ENCODE data around the gene ZNRF3. TPM values are rescaled to one million over a fixed set of nuclear protein-coding genes. Genes with fewer than 3 reads are reported as not detected.

Gene ZNRF3
- total RNA-seq, 1 donor from 2014 or later: 7.3 TPM

- no peak for FAIRE-seq
- no peak for DNase-seq (ENCODE audit: low spot score in 2 of 2)
Observed at GRCh38 chr22:29053048-29053702, 169.8 kb downstream of the ZNRF3 start.

DNA sequence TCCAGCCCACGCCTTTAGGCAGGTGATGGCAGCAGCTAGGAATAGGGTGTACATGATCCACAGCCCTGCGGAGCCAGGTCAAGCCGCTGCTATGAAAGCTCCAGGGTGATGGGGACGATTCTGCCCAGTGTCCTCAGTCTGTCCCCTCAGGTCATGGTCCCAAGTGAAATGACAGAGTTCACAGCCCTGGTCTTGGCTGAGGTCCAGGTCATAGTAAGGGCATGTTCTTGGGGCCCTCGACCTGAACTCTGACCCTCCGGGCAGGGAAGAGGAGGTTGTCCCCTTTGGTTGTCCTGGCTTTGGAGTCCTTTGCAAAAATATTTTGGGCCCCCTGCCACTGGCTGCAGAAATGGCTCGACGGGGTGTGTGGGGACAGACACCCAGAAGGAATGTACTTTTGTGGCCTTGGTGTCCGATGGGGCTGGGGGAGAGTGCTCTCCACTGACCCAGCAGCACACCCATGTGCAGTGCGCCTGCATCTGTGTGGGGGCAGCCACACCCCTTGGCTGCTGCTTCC, 170.9 kb downstream of the ZNRF3 start:
- DNase-seq (ENCODE audit: low spot score in 2 of 2) (no peak), FAIRE-seq (no peak)

- FAIRE-seq: no peak
- DNase-seq (ENCODE audit: low spot score in 2 of 2): no peak
Observed at GRCh38 chr22:29055192-29055830, 171.9 kb downstream of the ZNRF3 start.

DNA sequence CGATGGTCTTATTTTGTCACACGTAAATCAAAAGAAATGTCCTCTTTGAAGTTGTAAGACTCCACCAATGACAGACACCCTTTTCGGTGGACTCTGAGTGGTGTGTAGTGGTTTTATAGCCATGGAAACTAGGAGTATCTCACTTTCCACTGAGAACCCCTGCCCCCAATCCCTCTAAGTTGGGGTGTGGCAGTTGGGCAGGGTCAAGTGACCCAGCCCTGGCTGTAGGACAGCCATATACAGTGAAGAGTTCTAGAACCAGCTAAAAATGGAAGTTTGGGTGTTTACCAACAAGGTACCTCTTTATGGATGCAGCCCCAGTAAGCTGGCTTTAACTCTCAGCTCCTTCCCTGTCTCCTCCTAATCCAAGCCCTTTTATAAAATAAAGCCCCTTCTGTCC, 173.1 kb downstream of the ZNRF3 start:
- DNase-seq (ENCODE audit: low spot score in 2 of 2) (no peak), FAIRE-seq (no peak)

DNA sequence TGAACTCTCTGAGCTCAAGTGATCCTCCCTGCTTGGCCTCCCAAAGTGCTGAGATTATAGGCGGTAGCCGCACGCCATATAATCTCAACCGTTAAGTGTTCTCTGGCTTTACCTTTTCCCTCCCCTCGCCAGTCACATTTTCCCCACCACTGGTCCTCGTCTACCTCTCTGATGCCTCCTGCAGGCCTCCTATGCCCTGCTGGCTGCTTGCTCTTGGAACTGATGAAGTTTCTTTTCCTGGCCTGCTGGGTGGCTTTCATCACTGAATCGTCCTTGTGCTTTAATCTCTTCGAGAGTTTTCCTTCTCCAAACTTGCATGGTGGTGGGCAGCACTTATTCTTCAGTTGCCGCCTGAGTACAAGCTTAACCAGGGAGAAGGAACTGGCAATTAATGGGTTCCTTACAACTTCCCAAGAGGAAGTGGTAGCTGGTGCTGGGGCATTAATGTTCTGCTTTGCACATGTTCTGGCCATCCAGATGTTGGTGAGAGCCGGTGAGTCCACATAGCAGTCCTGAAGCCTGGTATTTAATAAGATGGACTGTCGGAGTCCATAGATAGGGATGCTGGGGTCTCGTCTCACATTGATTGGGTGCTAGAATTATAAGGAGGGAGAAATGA, 177.0 kb downstream of the ZNRF3 start:
- DNase-seq (ENCODE audit: low spot score in 2 of 2) (no peak), FAIRE-seq (no peak)

DNA sequence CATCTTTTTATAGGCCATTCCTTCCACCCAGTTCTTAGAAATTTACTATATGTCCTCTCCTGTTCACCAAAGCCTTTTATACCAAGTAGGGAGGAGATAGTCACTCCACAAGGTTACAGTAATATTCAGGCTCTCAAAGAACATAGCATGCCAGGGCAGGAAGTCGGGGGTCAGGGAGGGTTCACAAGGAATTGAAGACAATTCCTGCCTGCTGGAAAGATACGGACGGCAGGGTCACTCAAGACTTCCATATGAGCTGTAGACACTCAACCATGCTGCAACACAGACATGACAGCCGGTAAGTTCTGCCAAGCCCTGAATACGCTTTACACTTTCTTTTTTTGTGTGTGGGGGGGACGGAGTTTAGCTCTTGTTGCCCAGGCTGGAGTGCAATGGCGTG, 177.6 kb downstream of the ZNRF3 start:
- FAIRE-seq (no peak), DNase-seq (ENCODE audit: low spot score in 2 of 2) (no peak)

DNA sequence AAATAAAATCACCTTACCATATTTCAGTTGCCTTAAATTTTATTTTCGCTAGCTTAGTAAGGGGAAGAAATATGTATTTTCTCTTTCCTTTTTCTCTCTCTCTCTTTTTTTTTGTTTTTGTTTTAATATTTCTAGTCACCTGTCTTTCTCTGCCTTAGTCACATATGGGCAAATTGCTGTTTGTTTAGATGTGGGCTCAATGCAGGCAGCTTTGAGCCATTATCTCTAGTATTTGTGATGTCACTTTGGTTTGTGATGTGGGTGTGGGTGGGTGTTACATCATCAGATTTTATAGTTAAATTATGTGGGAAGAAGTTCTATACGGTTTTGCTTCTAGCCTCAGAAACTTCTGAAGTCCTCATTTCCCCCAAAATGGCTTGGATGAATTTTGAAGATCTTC, 178.4 kb downstream of the ZNRF3 start, which contains the start of gene C22orf31:
C22orf31 (minus strand) TSS at position 59 of the 400 bp plus-strand sequence; CDS start at position 20, 39 bp downstream.
- DNase-seq (ENCODE audit: low spot score in 2 of 2) (no peak), FAIRE-seq (no peak)

DNA sequence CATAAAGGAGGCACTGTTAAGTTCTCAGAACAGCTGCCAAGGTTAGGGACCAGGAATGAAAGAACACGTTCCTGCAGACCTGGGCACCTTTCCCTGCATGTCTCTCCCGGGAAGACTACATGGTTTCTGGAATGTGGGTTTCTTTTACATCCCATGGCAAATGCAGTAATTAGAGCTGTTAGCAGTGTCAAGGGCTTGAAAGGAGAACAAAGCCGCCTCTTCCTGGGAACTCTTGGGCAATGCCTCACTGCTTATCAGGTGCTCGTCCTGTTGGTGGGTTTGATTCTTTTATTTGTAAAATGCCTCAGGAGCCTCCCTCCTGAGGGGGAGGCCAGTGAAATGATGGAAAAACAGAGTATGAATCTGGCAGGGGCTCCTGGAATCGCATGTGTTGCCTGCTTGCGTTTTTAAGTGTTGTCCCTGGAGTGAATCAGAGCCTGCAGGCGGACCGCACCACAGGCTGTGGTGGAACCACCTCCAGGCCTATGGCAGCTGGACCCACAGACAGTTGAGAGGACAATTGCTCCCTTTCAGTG, 179.0 kb downstream of the ZNRF3 start:
- DNase-seq (ENCODE audit: low spot score in 2 of 2): no peak

GRCh38 chr22:29065468-29066190, 182.3 kb downstream of the ZNRF3 start:
- no peak for DNase-seq (ENCODE audit: low spot score in 2 of 2)

More for the DNA sequence above, 179.0 kb downstream of the ZNRF3 start:
- no peak for FAIRE-seq

DNA sequence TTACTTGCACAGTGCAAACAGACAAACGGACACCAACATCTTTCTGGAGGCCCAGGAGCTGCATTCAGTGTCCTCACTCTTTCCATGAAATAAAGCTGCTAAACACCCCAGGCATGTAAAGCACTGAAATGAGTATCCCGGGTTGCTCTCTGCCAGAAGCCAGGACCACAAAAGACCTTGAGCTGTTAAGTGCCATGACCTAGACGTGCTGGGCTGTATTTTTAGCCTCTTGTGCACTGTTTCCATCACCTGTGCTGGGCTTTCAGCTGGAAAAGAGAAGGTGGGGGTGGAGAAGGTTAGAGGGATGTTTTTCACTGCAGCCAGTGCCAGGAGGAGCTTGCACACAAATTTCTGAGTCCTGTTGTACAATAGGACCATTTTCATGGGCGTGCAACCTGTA, 186.1 kb downstream of the ZNRF3 start:
- DNase-seq (ENCODE audit: low spot score in 2 of 2) (no peak), FAIRE-seq (no peak)

More at GRCh38 chr22:29065468-29066190, 182.3 kb downstream of the ZNRF3 start:
- FAIRE-seq: no peak

GRCh38 chr22:29070490-29070889, 187.1 kb downstream of the ZNRF3 start:
- no peak for FAIRE-seq
- DNase-seq (ENCODE audit: low spot score in 2 of 2): no peak

DNA sequence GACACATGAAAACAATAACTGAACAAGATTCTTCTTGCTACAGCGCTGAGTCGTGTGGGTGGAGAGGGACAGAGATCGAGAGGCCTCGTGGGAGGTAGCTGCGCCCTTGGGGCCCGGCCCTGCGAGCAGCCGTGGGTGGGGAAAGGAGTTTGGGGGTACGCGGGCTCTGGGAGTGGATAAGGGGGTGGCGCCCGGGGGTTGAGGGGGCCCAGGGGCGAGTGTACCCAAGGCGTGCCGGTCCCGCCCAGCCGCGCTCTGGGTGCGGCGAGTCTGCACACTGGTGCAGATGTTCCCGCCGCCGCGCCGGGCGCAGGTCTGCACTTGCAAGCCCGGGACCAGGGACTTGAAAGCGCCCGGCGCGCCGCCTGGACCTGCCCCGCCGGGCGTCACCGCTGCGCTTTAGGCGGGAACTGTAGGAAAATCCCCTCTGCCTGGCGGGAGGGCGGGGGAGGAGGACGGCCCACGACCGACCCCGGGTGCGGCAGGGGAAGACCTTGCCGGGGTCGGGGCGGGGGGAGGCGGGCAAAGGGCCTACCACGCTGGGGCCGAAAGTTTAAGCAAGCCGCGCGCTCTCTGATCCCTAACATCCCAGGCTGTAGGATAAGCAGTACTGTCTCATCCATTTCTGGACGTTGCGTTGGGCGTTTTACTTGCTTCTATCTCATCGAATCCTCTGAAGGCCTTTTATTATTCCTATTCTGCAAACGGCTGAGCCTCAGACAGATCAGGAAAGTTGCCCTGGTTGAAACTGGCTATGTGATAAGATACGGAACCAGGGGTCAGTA, 188.1 kb downstream of the ZNRF3 start:
- DNase-seq (ENCODE audit: low spot score in 2 of 2) (no peak), FAIRE-seq (no peak)

GRCh38 chr22:29072193-29072978, 189.0 kb downstream of the ZNRF3 start:
- FAIRE-seq: no peak

DNA sequence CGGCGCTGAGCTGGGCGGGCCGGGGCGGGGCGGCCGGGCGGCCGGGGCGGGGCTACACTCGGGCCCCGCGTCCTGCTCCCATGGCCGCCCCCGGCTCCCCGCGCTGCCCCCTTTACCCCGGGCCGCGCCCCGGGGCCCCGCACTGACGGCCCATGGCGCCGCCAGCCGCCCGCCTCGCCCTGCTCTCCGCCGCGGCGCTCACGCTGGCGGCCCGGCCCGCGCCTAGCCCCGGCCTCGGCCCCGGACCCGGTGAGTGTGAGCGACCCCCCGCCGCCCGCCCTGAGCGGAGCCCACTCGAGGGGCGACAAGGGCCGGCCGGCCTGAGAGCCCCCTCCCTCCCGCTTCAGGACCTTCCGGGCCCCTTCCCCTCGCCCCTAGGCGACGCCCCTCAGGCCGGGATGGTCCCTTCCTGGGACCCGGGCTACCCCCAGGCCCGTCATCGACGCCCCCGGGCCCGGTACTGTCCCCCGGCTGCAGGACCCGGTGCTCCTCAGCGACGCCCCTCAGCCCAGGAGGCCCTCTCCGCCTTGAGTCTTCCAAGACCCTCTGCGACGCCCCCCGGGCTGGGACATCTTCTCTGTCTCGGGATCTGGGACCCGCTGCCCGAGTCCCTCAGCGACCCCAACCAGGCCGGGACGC, 189.7 kb downstream of the ZNRF3 start, which contains the start of gene KREMEN1:
KREMEN1 (plus strand) TSS at position 57 of the 639 bp plus-strand sequence; CDS start at position 153, 96 bp downstream.
- FAIRE-seq (no peak), DNase-seq (ENCODE audit: low spot score in 2 of 2) (no peak)

More at GRCh38 chr22:29072193-29072978, 189.0 kb downstream of the ZNRF3 start:
- DNase-seq (ENCODE audit: low spot score in 2 of 2): peak; percentile 90 to 95

GRCh38 chr22:29073618-29074275, 190.4 kb downstream of the ZNRF3 start:
- peak in 1 of 2 donors; percentile 54 for DNase-seq (ENCODE audit: low spot score in 2 of 2)
- no peak for FAIRE-seq

GRCh38 chr22:29074276-29074772, 191.0 kb downstream of the ZNRF3 start:
- no peak for FAIRE-seq
- no peak for DNase-seq (ENCODE audit: low spot score in 2 of 2)

DNA sequence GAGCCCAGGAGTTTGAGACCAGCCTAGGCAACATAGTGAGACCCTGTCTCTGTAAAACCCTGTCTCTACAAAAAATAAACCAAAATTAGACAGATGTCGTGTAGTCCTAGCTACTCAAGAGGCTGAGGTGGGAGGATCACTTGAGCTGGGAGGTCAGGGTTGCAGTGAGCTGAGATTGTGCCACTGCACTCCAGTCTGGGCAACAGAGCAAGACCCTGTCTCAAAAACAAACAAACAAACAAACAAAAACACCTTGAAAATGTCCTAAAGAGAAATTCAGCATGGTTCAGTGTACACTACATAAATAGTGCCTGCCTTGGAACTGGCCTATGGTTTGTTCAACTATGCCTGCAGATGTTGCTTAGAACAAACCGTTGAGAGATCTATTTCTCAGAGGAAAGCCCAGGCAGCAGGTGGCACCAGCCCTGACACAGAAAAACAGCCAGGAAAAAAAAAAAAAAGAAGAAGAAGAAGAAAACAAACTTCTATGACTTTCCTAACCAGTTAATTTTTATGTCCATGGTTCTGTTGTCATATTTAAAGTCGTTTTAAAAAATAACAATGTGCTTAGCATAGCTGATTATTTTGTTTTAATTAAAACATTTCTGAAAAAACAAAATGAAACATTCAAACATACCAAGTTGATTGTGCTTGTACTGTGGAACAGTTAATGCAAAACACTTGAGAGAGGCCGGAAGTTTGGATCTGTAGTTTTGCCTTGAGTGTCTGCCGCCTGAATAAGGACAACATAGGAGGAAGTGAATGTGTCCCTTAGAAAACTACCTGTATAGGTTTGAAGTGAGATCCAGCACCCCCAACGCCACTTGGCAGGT, 194.9 kb downstream of the ZNRF3 start:
- FAIRE-seq: no peak

More for the DNA sequence above, 194.9 kb downstream of the ZNRF3 start:
- DNase-seq (ENCODE audit: low spot score in 2 of 2): no peak
